ENCODE data around the gene PCDHGA2.

GRCh38 chr5:141343953-141344463 lies 5.4 kb downstream of the PCDHGA2 start:
- no peak for TF ChIP-seq CTCF (IDR thresholded peaks at IDR 0.05)
- TF ChIP-seq POLR2A (IDR thresholded peaks at IDR 0.05) = no peak

All from lower leg skin (tissue), 3 donors.